Measurements from ENCODE around the gene TMEM258.

The TMEM258 gene

DNA sequence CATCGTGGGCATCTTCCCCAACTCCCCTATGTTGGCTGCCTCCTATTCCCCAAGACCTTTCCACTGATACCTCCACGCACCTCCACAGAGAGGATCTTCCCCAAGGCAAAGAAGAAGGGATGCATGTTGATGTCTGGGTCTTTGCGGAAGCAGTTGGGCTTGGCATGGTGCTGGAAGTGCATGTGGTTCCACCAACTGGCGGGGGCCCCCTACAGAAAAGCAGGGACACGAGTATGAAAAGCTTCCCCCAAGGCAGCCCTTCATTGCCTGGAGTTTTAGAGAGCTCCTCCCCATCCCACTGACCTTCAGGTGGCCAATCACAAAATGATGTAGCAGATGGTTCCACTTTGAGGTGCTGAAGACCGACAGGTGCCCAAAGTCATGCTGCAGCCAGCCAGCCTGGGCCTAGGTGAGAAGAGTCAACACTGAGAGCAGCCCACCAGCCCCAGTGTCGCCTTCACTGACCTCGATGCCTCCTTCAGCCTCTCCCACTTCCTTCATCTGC is 18.3 kb upstream of the TMEM258 start:
- H3K4me2 ChIP-seq (ENCODE audit: low read length) = no peak overlapping the region
- H3K36me3 ChIP-seq (ENCODE audit: insufficient read depth, low read length) = peaks cover 46% of the 10 kb centered on the region
- TF ChIP-seq EZH2 (IDR thresholded peaks at IDR 0.05; ENCODE audit: borderline replicate concordance, low read length) = no peak
- TF ChIP-seq, protein P1, sequence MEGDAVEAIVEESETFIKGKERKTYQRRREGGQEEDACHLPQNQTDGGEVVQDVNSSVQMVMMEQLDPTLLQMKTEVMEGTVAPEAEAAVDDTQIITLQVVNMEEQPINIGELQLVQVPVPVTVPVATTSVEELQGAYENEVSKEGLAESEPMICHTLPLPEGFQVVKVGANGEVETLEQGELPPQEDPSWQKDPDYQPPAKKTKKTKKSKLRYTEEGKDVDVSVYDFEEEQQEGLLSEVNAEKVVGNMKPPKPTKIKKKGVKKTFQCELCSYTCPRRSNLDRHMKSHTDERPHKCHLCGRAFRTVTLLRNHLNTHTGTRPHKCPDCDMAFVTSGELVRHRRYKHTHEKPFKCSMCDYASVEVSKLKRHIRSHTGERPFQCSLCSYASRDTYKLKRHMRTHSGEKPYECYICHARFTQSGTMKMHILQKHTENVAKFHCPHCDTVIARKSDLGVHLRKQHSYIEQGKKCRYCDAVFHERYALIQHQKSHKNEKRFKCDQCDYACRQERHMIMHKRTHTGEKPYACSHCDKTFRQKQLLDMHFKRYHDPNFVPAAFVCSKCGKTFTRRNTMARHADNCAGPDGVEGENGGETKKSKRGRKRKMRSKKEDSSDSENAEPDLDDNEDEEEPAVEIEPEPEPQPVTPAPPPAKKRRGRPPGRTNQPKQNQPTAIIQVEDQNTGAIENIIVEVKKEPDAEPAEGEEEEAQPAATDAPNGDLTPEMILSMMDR (IDR thresholded peaks at IDR 0.05; ENCODE audit: low read length) = no peak

DNA sequence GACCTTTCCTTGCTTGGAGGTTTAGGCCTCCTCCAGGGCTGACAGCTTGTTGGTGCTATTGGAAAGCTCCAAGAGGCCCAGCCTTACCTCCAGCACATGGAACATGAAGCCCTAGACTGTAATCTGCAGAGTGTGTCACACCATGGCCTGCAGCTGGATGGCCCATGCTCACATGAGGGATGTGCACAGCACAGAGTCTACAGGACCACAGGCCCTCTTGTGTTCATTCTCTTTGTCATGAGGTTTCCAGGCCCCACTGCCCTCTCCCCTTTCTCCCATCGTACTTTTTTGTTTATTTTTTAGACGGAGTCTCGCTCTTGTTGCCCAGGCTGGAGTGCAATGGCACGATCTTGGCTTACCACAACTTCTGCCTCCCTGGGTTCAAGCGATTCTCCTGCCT is 14.4 kb upstream of the TMEM258 start:
- H3F3A ChIP-seq (ENCODE audit: insufficient read depth, low read length) = no peaks in the 10 kb centered on the region
- H3K9me2 ChIP-seq (ENCODE audit: low read depth, low read length) = no peaks in the 10 kb centered on the region
- no peak overlapping the region for H3K4me3 ChIP-seq (ENCODE audit: low read depth, low read length, poor library complexity, severe bottlenecking)
- H3K9me3 ChIP-seq (ENCODE audit: low read length) = no peaks in the 10 kb centered on the region
- H3K27ac ChIP-seq (ENCODE audit: low read depth, low read length, poor library complexity, severe bottlenecking) = no peak overlapping the region
- no peak overlapping the region for H3K4me2 ChIP-seq (ENCODE audit: low read length)
- H3K36me3 ChIP-seq (ENCODE audit: insufficient read depth, low read length) = peaks cover 48% of the 10 kb centered on the region
- TF ChIP-seq, protein P1 (IDR thresholded peaks at IDR 0.05; ENCODE audit: low read length) = no peak
- TF ChIP-seq EZH2 (IDR thresholded peaks at IDR 0.05; ENCODE audit: borderline replicate concordance, low read length) = no peak
- no peak overlapping the region for H2AFZ ChIP-seq (ENCODE audit: low read length)
- H3K79me2 ChIP-seq (ENCODE audit: insufficient read depth, low read length) = no peaks in the 10 kb centered on the region
- no peaks in the 10 kb centered on the region for H3K27me3 ChIP-seq (ENCODE audit: insufficient read depth, low read length)
- H3K4me1 ChIP-seq (ENCODE audit: insufficient read depth, low read length, severe bottlenecking) = no peaks in the 10 kb centered on the region
- H4K20me1 ChIP-seq (ENCODE audit: insufficient read depth, low read length) = no peaks in the 10 kb centered on the region
- H3K9ac ChIP-seq (ENCODE audit: low read length) = no peak overlapping the region

More for the DNA sequence above, 18.3 kb upstream of the TMEM258 start:
- Histone ChIP-seq H3K9me3 (ENCODE audit: low read length) (no peaks in the 10 kb centered on the region), H3K4me3 (ENCODE audit: low read depth, low read length, poor library complexity, severe bottlenecking) (no peak overlapping the region), H3K27ac (ENCODE audit: low read depth, low read length, poor library complexity, severe bottlenecking) (no peak overlapping the region), H3K79me2 (ENCODE audit: insufficient read depth, low read length) (no peaks in the 10 kb centered on the region), H3K27me3 (ENCODE audit: insufficient read depth, low read length) (no peaks in the 10 kb centered on the region), H4K20me1 (ENCODE audit: insufficient read depth, low read length) (no peaks in the 10 kb centered on the region), H3K9ac (ENCODE audit: low read length) (no peak overlapping the region), H3K9me2 (ENCODE audit: low read depth, low read length) (no peaks in the 10 kb centered on the region), H2AFZ (ENCODE audit: low read length) (no peak overlapping the region), H3F3A (ENCODE audit: insufficient read depth, low read length) (no peaks in the 10 kb centered on the region), H3K4me1 (ENCODE audit: insufficient read depth, low read length, severe bottlenecking) (peaks cover 13% of the 10 kb centered on the region)

DNA sequence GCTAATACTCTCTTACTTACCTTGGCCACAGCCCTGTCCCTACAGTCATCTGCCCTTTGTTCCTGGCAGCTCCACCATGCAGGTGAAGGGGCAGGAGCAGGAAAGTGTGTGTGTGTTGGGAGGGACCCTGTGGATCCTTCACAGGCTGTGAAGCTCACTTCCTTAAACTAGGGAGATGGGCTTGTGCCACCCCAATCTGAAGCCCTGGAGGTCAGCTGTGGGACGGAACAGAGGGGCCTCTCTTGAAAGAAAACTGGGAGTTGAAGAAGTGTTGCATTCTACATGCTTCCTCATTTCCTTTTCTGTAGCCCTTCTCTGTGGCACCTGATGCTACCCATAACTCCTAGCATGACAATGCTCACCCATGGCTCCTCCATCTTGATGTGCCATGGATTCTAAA is 12.7 kb upstream of the TMEM258 start:
- Histone ChIP-seq H4K20me1 (ENCODE audit: insufficient read depth, low read length) (no peaks in the 10 kb centered on the region), H3K9me2 (ENCODE audit: low read depth, low read length) (no peaks in the 10 kb centered on the region), H3F3A (ENCODE audit: insufficient read depth, low read length) (no peaks in the 10 kb centered on the region), H3K27ac (ENCODE audit: low read depth, low read length, poor library complexity, severe bottlenecking) (no peak overlapping the region), H3K4me2 (ENCODE audit: low read length) (no peak overlapping the region), H3K4me3 (ENCODE audit: low read depth, low read length, poor library complexity, severe bottlenecking) (no peak overlapping the region), H3K9me3 (ENCODE audit: low read length) (no peaks in the 10 kb centered on the region), H2AFZ (ENCODE audit: low read length) (no peak overlapping the region), H3K27me3 (ENCODE audit: insufficient read depth, low read length) (no peaks in the 10 kb centered on the region), H3K79me2 (ENCODE audit: insufficient read depth, low read length) (no peaks in the 10 kb centered on the region), H3K4me1 (ENCODE audit: insufficient read depth, low read length, severe bottlenecking) (no peaks in the 10 kb centered on the region), H3K36me3 (ENCODE audit: insufficient read depth, low read length) (peaks cover 38% of the 10 kb centered on the region), H3K9ac (ENCODE audit: low read length) (no peak overlapping the region)
- no peak for TF ChIP-seq EZH2 (IDR thresholded peaks at IDR 0.05; ENCODE audit: borderline replicate concordance, low read length)
- TF ChIP-seq, protein P1 (IDR thresholded peaks at IDR 0.05; ENCODE audit: low read length) = no peak

All from OCI-LY1 (cell line).